GM20000 (cell line): Measurements from ENCODE around the gene RNU7-1.
A peak's percentile ranks its signal among the peaks of the same experiment; 100 is the strongest.

Experiments
- DNase-seq: peaks from one replicate; pipeline ENCODE4 v3.0.0; 2012; ENCODE audit warnings: low spot score
- CTCF ChIP-seq: IDR thresholded peaks from 2 replicates; pipeline ENCODE4 v1.5.1; 2012; ENCODE audit warnings: mild to moderate bottlenecking, control low read depth; ENCODE audit errors: extremely low read depth, missing control alignments

The RNU7-1 gene

GRCh38 chr12:6957741-6958608 lies 14.4 kb downstream of the RNU7-1 start:
- DNase-seq, result no peak
- TF ChIP-seq CTCF, result no peak

GRCh38 chr12:6958609-6959057 lies 15.0 kb downstream of the RNU7-1 start:
- TF ChIP-seq CTCF, result no peak
- no peak for DNase-seq

- DNase-seq, result peak; percentile 78
- no peak for TF ChIP-seq CTCF
Observed at GRCh38 chr12:6959058-6959804, 15.6 kb downstream of the RNU7-1 start.

- no peak for DNase-seq
- TF ChIP-seq CTCF, result no peak
Observed at GRCh38 chr12:6959805-6960592, 16.4 kb downstream of the RNU7-1 start.

GRCh38 chr12:6960593-6961277 lies 17.1 kb downstream of the RNU7-1 start:
- DNase-seq, result peak; percentile 62
- peak; percentile 67 for TF ChIP-seq CTCF

- TF ChIP-seq CTCF, result no peak
- DNase-seq, result peak; percentile 52
Observed at GRCh38 chr12:6961278-6961694, 17.7 kb downstream of the RNU7-1 start.
